DND-41 (cell line): ENCODE results near the gene RABGAP1.

Experiments
- ATAC-seq: fragments of 200-7000 bp; cut with Tn5 transposase; 3 replicates; pipeline ENCODE4 v1.9.1; 2021; ENCODE audit warnings: low read depth; ENCODE audit not compliant: insufficient read depth
- DNase-seq: peaks from one replicate; pipeline ENCODE4 v3.0.0-alpha.2; 2020
- H2AFZ ChIP-seq: 2 replicates; pipeline ENCODE4 v1.6.0; 2012; ENCODE audit warnings: low read depth, low read length
- H3K27ac ChIP-seq: 2 replicates; pipeline ENCODE4 v1.5.1; 2012; ENCODE audit warnings: low read length, inconsistent platforms
- H3K27me3 ChIP-seq: fragments of 200-600 bp; sonication (generic); 2 replicates; pipeline ENCODE4 v1.6.0; 2012; ENCODE audit warnings: low read length, mild to moderate bottlenecking, inconsistent platforms; ENCODE audit not compliant: insufficient read depth, poor library complexity
- H3K36me3 ChIP-seq: 2 replicates; pipeline ENCODE4 v1.5.1; 2012; ENCODE audit warnings: low read length, inconsistent platforms; ENCODE audit not compliant: insufficient read depth
- H3K4me1 ChIP-seq: 2 replicates; pipeline ENCODE4 v1.5.1; 2012; ENCODE audit warnings: mild to moderate bottlenecking, low read length; ENCODE audit not compliant: insufficient read depth
- H3K4me2 ChIP-seq: 2 replicates; pipeline ENCODE4 v1.6.0; 2012; ENCODE audit warnings: mild to moderate bottlenecking, moderate library complexity, low read length, inconsistent platforms; ENCODE audit not compliant: insufficient read depth
- H3K4me3 ChIP-seq, 2 experiments: fragments of 200-600 bp in 1 of 2; shearing (Covaris generic) in 1 of 2; 2 replicates each; pipeline ENCODE4 v1.5.1; 2012 to 2016; ENCODE audit warnings: inconsistent platforms in 2 of 2, low read length in 2 of 2, mild to moderate bottlenecking in 2 of 2, low read depth in 1 of 2, moderate library complexity in 1 of 2
- H3K79me2 ChIP-seq: 2 replicates; pipeline ENCODE4 v1.6.0; 2012; ENCODE audit warnings: low read length, inconsistent platforms; ENCODE audit not compliant: insufficient read depth
- H3K9ac ChIP-seq: 2 replicates; pipeline ENCODE4 v1.6.0; 2012; ENCODE audit warnings: low read depth, mild to moderate bottlenecking, inconsistent platforms, low read length, moderate library complexity
- H3K9me3 ChIP-seq: 2 replicates; pipeline ENCODE4 v1.5.1; 2012; ENCODE audit warnings: low read length, moderate library complexity, mild to moderate bottlenecking, inconsistent platforms; ENCODE audit not compliant: insufficient read depth, severe bottlenecking
- H4K20me1 ChIP-seq: 2 replicates; pipeline ENCODE4 v1.6.0; 2012; ENCODE audit warnings: low read length; ENCODE audit not compliant: insufficient read depth
- CTCF ChIP-seq: IDR thresholded peaks from 2 replicates; pipeline ENCODE4 v1.5.1; 2012; ENCODE audit warnings: borderline replicate concordance, low read length, moderate library complexity, mild to moderate bottlenecking; ENCODE audit not compliant: poor library complexity, severe bottlenecking; ENCODE audit errors: extremely low read depth
- EZH2 ChIP-seq: IDR thresholded peaks from 3 replicates; pipeline ENCODE4 v1.6.1; 2012; ENCODE audit warnings: borderline replicate concordance, low read depth, mild to moderate bottlenecking, moderate library complexity, low read length, inconsistent platforms; ENCODE audit not compliant: severe bottlenecking

RABGAP1 gene

GRCh38 chr9:122941582-122942234, 888 bp downstream of the RABGAP1 start:
- H4K20me1 ChIP-seq, result no peaks in the 10 kb centered on the region; the same call in 1 of the 2 replicates
- H3K4me2 ChIP-seq, result peak overlapping the region; percentile 86
- peak overlapping the region; percentile 90 to 91 for H3K4me3 ChIP-seq
- H3K9me3 ChIP-seq, result no peaks in the 10 kb centered on the region
- H3K27ac ChIP-seq, result peak overlapping the region; percentile 73
- peaks cover 32% of the 10 kb centered on the region for H3K4me1 ChIP-seq
- peak overlapping the region; percentile 74 for H3K9ac ChIP-seq
- H3K36me3 ChIP-seq, result peaks cover 13% of the 10 kb centered on the region
- peak overlapping the region; percentile 75 for H2AFZ ChIP-seq
- TF ChIP-seq CTCF, result no peak
- TF ChIP-seq EZH2, result no peak
- ATAC-seq, result no peak
- H3K79me2 ChIP-seq, result peaks cover 55% of the 10 kb centered on the region
- no peaks in the 10 kb centered on the region for H3K27me3 ChIP-seq
- DNase-seq, result no peak

GRCh38 chr9:122944960-122945888, 4.4 kb downstream of the RABGAP1 start:
- Histone ChIP-seq H3K9ac (no peak overlapping the region), H3K4me3 (no peak overlapping the region), H3K4me1 (peaks cover 24% of the 10 kb centered on the region), H3K27ac (peak overlapping the region; percentile 32; the same call in 1 of the 2 replicates), H3K4me2 (no peak overlapping the region; the same call in 1 of the 2 replicates), H2AFZ (no peak overlapping the region), H3K36me3 (no peaks in the 10 kb centered on the region), H4K20me1 (peaks cover 8% of the 10 kb centered on the region; the same call in 1 of the 2 replicates), H3K79me2 (peaks cover 86% of the 10 kb centered on the region), H3K9me3 (no peaks in the 10 kb centered on the region), H3K27me3 (no peaks in the 10 kb centered on the region)
- TF ChIP-seq CTCF, result no peak
- no peak for TF ChIP-seq EZH2
- ATAC-seq (no peak), DNase-seq (no peak)

- Histone ChIP-seq H3K9me3 (no peaks in the 10 kb centered on the region), H3K9ac (no peak overlapping the region), H2AFZ (no peak overlapping the region), H3K36me3 (no peaks in the 10 kb centered on the region), H3K4me2 (no peak overlapping the region), H3K79me2 (peaks cover 93% of the 10 kb centered on the region), H3K27me3 (no peaks in the 10 kb centered on the region), H3K4me1 (peaks cover 19% of the 10 kb centered on the region), H3K4me3 (no peak overlapping the region), H4K20me1 (peaks cover 8% of the 10 kb centered on the region; the same call in 1 of the 2 replicates), H3K27ac (no peak overlapping the region)
- DNase-seq (no peak), ATAC-seq (no peak)
- no peak for TF ChIP-seq EZH2
- TF ChIP-seq CTCF, result no peak
Observed at GRCh38 chr9:122946461-122947005, 5.7 kb downstream of the RABGAP1 start.
